Stimulated activated CD4-positive, alpha-beta T cell treated with anti-CD3 and anti-CD28 coated beads, Interleukin-4, amount 100 ng/mL, for 48 hours (primary cell): ENCODE data around the gene TMLHE.
"Not testable (repeated sequence)": the region's sequence is repeated elsewhere in the genome, so short reads cannot be mapped to it uniquely, and the experiment has no call there.

ENCODE experiments used
- DNase-seq, 2 donors: peaks; one replicate each; pipeline ENCODE4 v3.0.0-alpha.2; 2020; ENCODE audit warnings: low read depth in 2 of 2

The TMLHE gene, protein sequence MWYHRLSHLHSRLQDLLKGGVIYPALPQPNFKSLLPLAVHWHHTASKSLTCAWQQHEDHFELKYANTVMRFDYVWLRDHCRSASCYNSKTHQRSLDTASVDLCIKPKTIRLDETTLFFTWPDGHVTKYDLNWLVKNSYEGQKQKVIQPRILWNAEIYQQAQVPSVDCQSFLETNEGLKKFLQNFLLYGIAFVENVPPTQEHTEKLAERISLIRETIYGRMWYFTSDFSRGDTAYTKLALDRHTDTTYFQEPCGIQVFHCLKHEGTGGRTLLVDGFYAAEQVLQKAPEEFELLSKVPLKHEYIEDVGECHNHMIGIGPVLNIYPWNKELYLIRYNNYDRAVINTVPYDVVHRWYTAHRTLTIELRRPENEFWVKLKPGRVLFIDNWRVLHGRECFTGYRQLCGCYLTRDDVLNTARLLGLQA

GRCh38 chrX:155612312-155613224, at the start of gene TMLHE, which contains the start of gene SPRY3:
TSS of gene TMLHE (minus strand) at chrX:155612952. CDS start at chrX:155545276, 67,676 bp downstream.
TSS of gene SPRY3 (plus strand) at chrX:155612586.
- DNase-seq, result peak; percentile 53 to 60

DNA sequence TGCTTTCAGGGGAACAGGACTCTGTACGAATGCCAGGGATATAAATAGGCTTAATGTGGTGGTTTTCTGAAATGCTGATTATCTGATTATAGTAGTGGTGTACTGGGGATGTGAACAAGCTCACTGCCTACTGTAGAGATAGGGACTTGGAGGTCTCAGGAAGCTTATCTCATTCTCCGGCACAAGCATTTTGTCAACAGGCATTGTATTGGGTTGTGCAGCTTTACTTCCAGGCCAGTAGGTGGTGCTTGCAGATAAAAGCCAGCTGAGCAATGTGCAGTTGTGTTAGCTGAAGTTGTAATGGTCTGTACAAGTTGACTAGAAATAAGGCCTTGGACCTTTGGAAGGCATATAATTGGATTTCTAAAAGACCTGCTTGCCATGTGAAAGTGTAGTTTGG, 49.5 kb upstream of the TMLHE start:
- DNase-seq, result no peak

- DNase-seq, result no peak
Observed at GRCh38 chrX:155645180-155645579, 32.4 kb upstream of the TMLHE start.

DNA sequence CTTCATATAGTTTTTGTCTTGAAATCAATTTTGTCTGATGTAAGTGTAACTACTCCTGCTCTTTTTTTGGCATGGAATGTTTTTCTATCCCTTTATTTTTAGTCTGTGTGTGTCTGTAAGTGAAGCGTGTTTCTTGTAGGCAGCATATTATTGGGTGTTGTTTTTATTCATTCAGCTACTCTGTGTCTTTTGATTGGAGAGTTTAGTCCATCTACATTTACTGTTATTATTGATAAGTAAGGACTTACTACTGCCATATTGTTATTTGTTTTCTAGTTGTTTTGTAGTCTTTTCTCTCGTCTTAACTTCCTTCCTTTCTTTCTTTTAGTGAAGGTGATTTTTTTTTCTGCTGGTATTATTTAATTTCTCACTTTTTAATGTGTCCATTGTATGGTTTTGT, 30.5 kb upstream of the TMLHE start:
- DNase-seq, result no peak

- DNase-seq, result not testable (repeated sequence)
Observed at GRCh38 chrX:155641371-155641770, 28.6 kb upstream of the TMLHE start.

- DNase-seq, result no peak
Observed at GRCh38 chrX:155637714-155638113, 25.0 kb upstream of the TMLHE start.

DNA sequence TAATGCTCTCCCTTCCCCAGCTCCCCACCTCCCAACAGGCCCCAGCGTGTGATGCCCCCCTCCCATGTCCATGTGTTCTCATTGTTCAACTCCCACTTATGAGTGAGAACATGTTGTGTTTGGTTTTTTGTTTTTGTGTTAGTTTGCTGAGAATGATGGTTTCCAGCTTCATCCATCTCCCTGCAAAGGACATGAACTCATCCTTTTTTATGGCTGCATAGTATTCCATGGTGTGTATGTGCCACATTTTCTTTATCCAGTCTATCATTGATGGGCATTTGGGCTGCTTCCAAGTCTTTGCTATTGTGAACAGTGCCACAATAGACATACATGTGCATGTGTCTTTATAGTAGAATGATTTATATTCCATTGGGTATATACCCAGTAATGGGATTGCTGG, 22.3 kb upstream of the TMLHE start:
- DNase-seq, result not testable (repeated sequence)

DNA sequence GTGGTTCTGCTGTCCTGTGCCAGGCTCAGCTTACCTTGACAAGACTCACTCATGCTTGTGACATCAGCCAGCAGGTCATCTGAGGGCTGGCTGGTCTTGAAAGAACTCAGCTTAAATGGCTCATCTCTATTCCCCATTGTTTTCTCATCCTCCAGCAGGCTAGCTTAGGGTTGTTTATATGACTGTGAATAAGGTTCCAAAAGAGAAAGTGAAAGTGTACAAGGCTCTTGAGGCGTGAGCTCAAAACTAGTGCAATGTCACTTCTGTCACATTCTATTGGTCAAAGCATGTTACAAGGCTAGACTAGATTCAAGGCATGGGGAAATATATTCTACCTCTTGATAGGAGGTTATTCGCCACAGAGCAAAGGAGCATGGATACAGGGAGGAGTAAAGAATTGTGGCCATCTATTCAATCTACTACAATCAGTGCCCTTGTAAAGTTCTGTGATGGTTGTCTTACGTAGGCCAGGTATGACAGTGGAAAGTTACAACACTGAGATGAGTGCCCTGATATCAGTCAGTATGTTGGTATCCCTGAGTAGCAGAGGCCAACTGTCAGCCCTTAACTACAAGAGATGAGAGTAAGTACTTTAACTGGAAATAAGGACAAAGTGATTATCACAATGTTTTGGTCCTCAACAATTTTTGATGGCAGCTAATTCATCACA, 19.8 kb upstream of the TMLHE start:
- DNase-seq, result no peak

DNA sequence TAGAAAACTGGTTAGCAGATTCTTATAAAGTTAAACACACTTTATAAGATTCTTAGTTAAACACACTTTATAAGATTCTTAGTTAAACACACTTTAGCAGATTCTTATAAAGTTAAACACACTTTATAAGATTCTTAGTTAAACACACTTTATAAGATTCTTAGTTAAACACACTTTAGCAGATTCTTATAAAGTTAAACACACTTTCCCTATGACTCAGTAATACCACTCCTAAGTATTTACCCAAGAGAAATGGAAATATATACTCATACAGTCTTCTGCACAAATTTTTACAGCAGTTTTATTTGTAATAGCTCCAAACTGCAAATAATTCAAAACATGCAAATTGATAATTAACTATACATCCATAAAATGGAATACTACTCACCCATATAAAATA, 7.4 kb upstream of the TMLHE start:
- not testable (repeated sequence) for DNase-seq

GRCh38 chrX:155615938-155616337, 3.2 kb upstream of the TMLHE start:
- no peak for DNase-seq

- DNase-seq, result no peak
Observed at GRCh38 chrX:155613927-155614559, 1.3 kb upstream of the TMLHE start.

GRCh38 chrX:155611302-155611701, 1.4 kb downstream of the TMLHE start:
- DNase-seq, result no peak

DNA sequence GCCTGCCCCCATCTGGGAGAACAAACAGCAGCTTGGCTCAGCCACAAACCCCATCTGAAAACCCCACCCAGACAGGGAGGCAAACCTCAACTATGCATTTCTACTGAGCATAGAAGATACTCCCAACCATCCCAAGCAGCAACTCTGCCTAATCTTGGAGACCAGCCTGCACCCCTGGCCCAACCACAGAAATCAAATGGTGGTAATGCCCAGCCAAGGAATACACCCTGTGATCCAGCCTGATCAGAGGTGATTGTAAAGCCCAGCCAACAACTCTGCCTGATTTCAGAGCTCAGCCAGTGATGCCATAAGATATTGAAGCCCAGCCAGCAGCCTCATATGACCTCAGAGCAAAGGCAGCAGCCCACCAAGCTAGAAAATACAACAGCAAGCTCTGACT, 19.8 kb downstream of the TMLHE start:
- DNase-seq, result no peak

- DNase-seq, result no peak
Observed at GRCh38 chrX:155592331-155592730, 20.4 kb downstream of the TMLHE start.

DNA sequence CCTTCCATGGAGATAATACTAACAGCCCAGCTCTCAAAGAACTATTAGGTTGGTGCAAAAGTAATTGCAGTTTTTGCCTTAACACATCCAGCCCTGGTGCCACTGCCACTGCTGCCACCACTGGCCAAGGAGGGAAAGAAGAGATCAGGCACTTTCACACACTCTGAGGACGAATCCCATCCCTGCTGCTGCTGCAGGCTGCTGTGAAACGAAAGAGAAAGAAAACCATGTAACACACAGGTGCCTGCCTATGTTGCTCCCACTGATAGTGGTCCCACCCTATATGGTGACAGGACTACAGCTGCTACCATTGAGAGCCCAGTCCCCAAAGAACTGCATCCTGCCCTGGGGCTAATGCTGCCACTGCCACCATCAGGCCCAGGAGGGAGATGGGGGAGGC, 35.1 kb downstream of the TMLHE start:
- DNase-seq, result no peak

- no peak for DNase-seq
Observed at GRCh38 chrX:155563099-155563498, 49.7 kb downstream of the TMLHE start.

DNA sequence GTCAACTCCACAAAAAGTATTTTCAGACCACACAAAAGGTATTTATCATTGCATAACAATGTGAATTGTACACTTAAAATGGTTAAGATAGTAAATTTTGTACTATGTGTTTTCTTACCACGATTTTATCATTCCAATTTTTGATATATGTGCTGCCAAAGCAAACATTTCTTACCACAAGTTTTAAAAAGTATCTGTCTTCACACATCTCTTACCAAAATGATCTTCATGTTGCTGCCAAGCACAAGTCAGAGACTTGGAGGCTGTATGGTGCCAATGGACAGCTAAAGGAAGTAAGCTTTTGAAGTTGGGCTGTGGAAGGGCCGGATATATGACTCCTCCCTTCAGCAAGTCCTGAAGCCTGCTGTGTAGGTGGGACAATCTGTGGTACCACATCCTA, 67.9 kb downstream of the TMLHE start:
- no peak for DNase-seq

GRCh38 chrX:155535866-155536265, 76.9 kb downstream of the TMLHE start:
- no peak for DNase-seq

GRCh38 chrX:155534800-155535199, 78.0 kb downstream of the TMLHE start:
- no peak for DNase-seq

DNA sequence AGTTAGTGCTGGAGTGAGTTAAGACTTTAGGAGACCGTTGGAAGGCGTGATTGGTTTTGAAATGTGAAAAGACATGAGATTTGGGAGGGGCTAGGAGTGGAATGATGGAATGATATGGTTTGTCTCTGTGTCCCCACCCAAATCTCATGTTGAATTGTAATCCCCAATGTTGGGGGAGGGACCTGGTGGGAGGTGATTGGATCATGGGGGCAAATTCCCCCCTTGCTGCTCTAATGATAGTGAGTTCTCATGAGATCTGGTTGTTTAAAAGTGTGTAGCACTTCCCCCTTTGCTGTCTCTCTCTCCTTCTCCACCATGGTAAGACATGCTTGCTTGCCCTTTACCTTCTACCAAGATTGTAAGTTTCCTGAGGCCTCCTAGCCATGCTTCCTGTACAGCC, 85.7 kb downstream of the TMLHE start:
- DNase-seq, result not testable (repeated sequence)

DNA sequence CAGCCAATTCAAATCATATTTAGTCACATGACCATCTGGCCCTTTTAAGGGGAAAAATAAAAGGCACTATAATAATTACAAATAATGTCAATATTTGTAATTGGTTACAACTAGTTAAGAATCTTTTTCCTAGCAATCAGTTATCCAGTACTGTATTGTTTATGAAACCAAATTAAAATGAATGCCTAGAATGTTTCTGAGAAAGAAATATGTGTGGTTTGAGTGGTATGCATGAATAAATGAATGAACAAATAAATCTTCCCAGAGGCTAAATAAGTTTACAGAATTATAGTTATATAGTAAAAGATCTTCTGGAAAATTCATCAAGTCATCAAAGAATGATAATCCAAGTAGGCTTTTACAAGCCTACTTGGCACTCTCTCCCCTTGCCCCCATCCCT, 98.5 kb downstream of the TMLHE start:
- no peak for DNase-seq

GRCh38 chrX:155505296-155505695, 107.5 kb downstream of the TMLHE start:
- DNase-seq, result no peak
